Muscle of arm (tissue), 14 donors: ENCODE data around the gene TMIGD3. TPM values are rescaled to one million over a fixed set of nuclear protein-coding genes. Genes with fewer than 3 reads are reported as not detected.
"Not testable (repeated sequence)": the region's sequence is repeated elsewhere in the genome, so short reads cannot be mapped to it uniquely, and the experiment has no call there.

ENCODE experiments used
- DNase-seq: peaks from one replicate; pipeline ENCODE4 v3.0.0-alpha.2; 2013
- long read RNA-seq, 11 donors: transcript quantifications; one replicate each; lab custom pipeline, GENCODE V29; 2026
- polyA plus RNA-seq, 12 donors: library from polyadenylated mRNA; unstranded; fragments of 120-200 nt; gene quantifications; one replicate each; pipeline ENCODE4 v1.2.1, GENCODE V29; 2013; ENCODE audit not compliant: insufficient read length in 12 of 12

The TMIGD3 gene
- 1 to 10 TPM in 1 of 12 donors, under 1 TPM in 9, not detected in 2; 0.28 to 1.1 (median 0.61) TPM for polyA plus RNA-seq
- long read RNA-seq, donor 1: 0 reads
- long read RNA-seq, donor 2: 0 reads
- long read RNA-seq, donor 3: 0 reads
- long read RNA-seq, donor 4: 0 reads
- long read RNA-seq, donor 5: 0 reads
- long read RNA-seq, donor 6: 0 reads
- long read RNA-seq, donor 7: 0 reads
- long read RNA-seq, donor 8: 0 reads
- long read RNA-seq, donor 9: 0 reads
- long read RNA-seq, donor 10: 0 reads
- long read RNA-seq, donor 11: 0 reads

- DNase-seq: no peak
Observed at GRCh38 chr1:111503585-111504060, at the start of gene TMIGD3, which contains the start of gene ADORA3. Gene TMIGD3, minus strand, starts transcription at chr1:111503633. Its CDS starts 279 bp downstream, at chr1:111503354. Gene ADORA3, minus strand, starts transcription at chr1:111503633. Its CDS starts 279 bp downstream, at chr1:111503354.

GRCh38 chr1:111553196-111553595 is 49.8 kb upstream of the TMIGD3 start:
- DNase-seq: no peak

- no peak for DNase-seq
Observed at GRCh38 chr1:111552587-111552986, 49.2 kb upstream of the TMIGD3 start.

- no peak for DNase-seq
Observed at GRCh38 chr1:111551623-111552411, 48.4 kb upstream of the TMIGD3 start.

- DNase-seq: not testable (repeated sequence)
Observed at GRCh38 chr1:111547786-111548185, 44.4 kb upstream of the TMIGD3 start.

GRCh38 chr1:111542187-111542586 is 38.8 kb upstream of the TMIGD3 start:
- DNase-seq: no peak

- DNase-seq: no peak
Observed at GRCh38 chr1:111541721-111542120, 38.3 kb upstream of the TMIGD3 start.

- no peak for DNase-seq
Observed at GRCh38 chr1:111540928-111541327, 37.5 kb upstream of the TMIGD3 start.

GRCh38 chr1:111538343-111539025 is 35.1 kb upstream of the TMIGD3 start:
- no peak for DNase-seq

GRCh38 chr1:111535256-111536191 is 32.1 kb upstream of the TMIGD3 start:
- DNase-seq: no peak

- DNase-seq: no peak
Observed at GRCh38 chr1:111520053-111520452, 16.6 kb upstream of the TMIGD3 start.

GRCh38 chr1:111517469-111518225 is 14.2 kb upstream of the TMIGD3 start:
- DNase-seq: no peak

GRCh38 chr1:111516005-111516535 is 12.6 kb upstream of the TMIGD3 start:
- DNase-seq: peak; percentile 37

- DNase-seq: no peak
Observed at GRCh38 chr1:111515291-111516004, 12.0 kb upstream of the TMIGD3 start.

GRCh38 chr1:111513410-111514020 is 10.1 kb upstream of the TMIGD3 start:
- DNase-seq: no peak

GRCh38 chr1:111512931-111513330 is 9.5 kb upstream of the TMIGD3 start:
- no peak for DNase-seq

- no peak for DNase-seq
Observed at GRCh38 chr1:111512132-111512889, 8.9 kb upstream of the TMIGD3 start.

- no peak for DNase-seq
Observed at GRCh38 chr1:111511370-111511769, 7.9 kb upstream of the TMIGD3 start.
